NOMO-1 treated with DMSO at 0.1 percent for 48 hours (cell line): ENCODE measurements around the gene KIF17.
"Not testable (repeated sequence)": the region's sequence is repeated elsewhere in the genome, so short reads cannot be mapped to it uniquely, and the experiment has no call there.

ENCODE experiments used
- DNase-seq: peaks from one replicate; lab custom pipeline; 2025; ENCODE audit not compliant: unreplicated experiment; lab: John Stamatoyannopoulos, UW

The KIF17 gene

DNA sequence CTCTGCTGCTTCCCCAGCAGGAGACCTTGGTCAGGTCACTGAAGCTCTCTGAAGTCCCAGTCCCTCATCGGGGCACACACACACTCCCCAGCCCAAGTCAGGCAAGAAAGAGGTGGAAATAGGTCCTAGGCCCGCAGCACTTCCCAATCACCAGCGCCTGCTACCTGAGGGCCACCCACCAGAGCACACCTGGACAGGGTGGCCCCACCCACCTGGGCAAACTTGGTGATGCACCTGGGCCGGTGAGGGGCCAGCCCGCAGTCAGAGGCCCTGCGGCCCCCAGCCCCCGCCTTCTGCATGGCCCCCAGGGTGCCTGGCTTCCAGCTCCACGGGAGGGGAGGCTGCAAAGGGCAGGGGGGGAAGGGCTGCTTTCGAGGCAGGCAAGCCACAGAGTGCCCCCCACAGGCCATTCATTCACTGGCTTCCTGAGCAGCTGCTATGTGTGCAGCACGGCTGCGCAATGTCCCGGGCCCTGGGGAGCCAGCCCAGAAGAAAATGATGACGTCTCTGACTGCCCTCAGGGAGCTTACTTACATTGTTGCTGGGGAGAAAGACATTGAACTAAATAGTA lies 10.0 kb upstream of the KIF17 start:
- DNase-seq, result no peak

DNA sequence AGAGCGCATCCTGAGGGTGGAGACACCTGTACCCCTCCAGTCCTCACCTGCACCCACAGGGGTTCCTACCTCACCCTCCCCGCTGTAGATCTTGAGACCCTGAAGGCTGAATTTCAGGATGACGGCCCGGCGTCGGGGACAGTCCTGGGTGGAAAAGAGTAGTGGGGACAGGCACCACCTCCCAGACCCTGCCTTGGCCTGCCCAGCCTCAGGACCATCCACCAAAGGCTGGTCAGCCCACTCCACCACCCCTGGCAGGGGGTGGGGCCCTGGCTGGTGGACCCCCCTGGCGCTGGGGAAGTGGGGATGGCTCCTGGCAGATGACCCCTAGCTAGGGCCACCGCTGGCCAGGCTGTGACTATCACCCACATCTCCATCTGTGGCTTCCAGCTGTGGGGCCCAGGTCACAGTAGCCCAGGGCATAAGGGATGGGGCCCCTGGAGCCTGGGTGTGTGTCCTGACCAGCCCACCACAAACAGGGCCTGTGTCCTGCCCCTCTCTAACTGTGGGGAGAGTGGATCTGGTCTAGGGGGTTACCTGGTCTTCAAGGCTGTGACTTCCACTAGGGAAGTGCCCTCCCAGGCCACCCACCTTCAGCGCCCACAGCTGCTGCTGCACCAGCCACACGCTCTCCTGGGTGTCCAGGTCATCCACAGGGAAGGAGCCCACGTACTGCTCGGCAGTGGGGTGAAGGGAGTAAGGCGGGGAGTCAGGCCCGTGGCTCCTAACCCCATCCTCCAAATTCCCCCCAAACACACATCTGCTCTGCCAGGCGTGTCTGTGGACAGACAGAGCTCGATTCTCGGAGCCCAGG lies 9.3 kb upstream of the KIF17 start:
- no peak for DNase-seq

DNA sequence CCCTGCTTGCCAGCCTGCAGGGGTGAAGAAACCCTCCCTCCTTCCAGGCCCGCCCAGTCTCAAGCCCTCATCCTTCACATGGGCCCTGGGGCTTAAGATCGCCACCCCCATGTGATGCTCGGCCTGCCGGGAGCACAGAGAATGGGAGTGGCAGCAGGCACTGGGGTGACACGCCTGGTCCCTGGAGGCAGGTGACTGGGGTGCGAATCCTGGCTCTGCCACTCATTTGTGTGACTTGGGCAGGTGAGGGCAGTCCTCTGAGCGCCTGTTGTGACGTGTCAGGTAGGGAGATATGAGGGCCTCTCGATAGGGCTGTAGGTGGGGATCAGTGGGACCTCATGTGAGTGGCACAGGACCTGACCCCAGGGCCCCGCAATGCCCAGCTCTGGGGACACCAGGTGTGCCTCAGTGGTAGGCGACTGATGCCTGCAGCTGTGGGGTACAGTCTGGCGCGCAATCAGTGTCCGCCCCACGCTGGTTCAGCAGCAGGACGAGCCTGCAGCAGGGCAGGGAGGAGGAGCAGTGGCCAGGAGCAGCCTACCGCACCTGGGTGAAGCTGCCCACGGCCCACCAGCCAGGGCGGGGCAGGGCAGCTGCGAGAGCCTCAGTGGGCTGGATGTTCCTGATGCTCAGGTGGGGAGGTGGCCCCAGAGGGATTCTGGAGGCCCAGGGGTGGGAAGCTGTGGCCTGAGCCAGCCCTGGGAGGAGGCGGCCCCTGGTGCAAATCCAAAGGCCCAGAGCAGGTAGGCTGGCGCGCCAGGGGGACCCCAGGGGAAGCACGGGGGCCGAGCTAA lies 8.5 kb upstream of the KIF17 start:
- no peak for DNase-seq

DNA sequence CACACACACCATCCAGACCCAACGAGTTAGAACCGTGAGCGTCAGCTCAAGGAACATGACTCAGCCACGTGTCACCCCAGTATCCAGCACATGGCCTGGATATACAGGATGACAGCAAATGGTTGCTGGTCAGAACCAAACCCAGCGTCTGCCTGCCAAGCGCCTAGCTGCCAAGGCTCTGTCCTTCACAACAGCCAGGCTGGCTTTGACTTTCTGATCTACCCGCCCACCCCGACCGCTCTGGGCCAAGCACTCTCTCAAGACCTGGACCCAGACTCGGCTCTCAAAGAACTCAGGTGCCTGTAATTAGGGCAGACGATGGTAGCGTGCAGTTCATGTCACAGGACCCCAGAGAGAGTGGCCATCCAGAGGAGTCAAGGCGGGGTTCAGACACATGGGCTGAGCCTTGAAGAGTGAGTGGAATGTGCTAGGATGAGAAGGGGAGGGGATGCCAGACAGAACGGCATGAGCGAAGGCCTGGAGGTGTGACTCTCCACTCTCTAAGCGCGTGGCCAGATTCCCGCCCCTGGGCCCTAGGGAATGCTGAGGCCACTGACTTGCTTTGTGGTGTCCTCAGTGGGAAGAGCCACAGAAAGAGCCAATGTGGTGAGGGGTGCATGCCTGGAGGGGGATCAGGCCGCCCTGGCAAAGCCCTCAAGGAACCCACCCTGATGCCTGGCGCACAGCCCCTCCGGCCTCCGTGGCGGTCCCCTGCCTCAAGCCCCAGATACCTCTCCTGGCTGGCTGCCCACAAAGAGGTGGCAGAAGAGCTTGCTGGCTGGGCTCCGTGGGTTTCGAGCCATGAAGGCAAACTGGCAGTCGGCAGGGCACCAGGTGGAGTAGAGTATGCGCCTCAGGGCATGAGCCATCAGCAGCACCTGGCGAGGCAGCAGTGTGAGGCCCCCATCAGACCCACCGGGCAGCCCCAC lies 7.6 kb upstream of the KIF17 start:
- DNase-seq, result no peak

DNA sequence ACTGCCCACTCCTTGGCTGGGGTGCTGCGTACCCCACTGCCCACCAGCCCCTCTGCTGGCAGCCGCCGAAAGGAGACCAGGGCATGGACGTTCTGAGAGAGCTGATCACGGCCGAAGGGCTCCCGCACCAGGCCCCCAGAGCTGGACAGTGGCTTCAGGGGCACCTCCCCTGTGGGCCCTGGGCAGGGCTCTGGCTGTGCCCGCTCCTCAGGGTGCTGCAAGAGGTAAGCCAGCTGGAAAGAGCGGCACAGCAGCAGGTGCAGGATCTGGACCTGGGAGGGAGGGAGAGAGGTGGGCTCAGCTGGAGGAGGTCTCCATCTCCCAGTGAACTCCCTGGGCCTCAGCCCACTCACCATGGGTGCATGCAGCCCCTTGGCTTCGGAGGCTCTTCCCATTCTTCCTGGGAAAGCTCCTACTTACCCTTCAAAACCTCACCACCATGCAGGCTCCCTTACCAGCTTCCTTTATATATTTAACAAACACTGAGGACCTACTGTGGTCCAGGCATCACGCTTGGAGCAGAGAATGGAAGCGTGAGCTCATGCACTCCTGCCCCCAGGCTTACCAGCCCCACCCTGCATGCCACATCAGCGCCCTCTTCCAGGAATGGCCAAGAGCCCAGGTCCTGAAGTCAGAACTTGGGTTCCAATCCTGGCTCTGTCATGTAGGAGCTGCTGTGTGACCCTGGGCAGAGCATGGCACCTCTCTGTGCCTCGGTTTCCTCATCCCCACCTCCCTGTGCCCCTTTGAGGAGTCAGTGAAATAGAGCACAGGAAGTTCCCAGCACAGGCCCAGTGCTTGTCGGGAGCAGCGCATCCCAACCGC lies 6.8 kb upstream of the KIF17 start:
- DNase-seq, result no peak

DNA sequence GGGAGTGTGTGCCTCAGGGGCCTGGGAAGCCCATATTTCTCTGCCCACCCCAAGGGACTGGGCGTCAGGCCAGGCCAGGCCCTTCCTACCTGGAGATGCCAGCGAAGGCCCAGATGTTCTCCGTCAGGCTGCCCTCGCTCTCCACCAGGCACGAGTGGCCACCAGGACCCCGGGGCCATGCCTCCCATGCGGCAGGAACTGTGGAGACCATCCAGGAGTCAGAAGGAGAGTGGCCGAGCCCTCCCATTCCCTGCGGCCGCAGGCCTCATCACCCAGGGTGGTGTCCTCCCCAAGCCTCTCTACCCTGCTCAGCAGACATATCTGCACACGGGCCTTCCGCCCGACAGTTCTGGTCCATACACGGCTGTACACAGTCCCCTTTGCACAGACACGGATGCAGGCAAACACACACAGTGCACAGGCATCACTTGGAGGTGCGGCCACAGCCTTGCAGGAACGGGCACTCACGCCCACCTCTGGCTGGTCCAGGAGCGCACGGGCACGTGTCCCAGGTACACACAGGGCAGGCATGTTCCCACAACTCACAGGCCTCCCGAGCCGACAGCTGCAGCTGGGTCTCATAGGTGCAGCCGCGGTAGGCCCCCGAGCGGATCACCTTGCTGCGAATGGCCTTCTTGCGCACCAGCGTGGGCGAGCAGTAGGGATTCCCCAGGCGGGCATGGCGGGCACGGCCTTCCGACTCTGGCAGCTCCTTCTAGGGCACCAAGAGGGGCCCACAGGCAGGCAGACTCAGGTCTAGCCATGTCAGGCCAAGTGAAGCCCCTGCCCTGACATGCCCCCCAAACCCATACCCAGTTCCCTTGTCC lies 5.9 kb upstream of the KIF17 start:
- DNase-seq, result no peak

DNA sequence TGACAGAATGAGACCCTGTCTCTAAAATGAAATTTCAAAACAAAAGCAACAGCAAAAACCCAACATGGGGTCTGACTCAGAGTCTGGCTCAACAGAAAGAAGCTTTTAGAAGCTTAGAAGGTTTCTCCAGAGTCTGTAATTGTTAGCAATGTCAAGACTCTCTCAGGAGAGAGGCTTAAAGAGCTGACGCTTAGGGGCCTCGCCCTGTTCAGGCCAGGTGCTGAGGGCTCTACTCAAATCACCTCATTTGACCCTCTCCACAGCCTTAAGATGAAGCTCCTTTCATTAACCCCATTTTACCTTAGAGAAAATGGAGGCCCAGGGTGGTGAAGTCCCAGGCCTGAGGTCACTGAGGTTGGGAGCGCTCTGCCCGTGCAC lies 5.3 kb upstream of the KIF17 start:
- DNase-seq, result no peak

DNA sequence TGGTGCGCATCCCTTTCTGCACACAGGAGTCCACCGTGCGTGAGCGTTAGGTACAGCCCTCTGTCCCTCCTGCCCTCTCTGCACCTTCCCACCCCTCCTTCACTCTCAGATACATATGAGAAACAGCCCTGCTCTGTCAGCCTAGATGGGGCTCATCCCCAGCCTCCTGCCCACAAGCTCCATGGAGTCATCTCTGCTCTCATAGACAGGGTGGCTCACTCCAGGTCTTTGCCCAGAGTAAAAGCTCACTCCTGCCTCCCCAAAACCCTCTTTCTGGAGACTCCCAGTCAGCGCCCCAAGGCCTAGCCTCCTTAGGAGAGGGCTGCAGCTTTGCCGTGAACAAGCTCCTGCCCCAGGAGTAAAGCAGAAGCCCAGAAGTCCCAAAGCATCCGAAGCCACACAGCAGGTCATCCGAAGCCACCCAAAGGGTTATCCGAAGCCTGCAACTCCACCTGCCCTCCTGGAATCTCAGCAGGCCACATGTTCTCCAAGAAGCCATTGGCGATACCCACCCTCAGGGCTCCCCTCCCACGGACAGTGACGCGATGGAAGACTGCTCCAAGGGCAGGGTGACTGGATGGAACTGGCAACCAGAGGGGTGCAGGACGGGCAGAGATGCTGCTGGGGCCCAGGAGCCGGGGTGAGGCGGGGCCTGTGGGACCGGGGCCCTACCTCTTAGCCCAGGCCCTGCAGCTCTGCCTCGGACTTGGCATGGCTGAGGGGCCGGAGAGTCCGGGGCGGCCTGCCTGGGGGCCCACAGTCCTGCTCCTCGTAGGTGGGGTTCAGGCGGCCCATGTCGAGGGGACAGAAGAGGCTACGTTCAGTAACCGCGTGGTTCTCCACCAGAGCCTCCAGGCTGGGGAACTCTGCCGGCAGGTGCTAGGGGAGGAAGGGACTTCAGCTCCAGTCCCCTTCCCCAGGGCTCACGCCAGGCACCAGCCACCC lies 3.6 kb upstream of the KIF17 start:
- DNase-seq, result no peak

DNA sequence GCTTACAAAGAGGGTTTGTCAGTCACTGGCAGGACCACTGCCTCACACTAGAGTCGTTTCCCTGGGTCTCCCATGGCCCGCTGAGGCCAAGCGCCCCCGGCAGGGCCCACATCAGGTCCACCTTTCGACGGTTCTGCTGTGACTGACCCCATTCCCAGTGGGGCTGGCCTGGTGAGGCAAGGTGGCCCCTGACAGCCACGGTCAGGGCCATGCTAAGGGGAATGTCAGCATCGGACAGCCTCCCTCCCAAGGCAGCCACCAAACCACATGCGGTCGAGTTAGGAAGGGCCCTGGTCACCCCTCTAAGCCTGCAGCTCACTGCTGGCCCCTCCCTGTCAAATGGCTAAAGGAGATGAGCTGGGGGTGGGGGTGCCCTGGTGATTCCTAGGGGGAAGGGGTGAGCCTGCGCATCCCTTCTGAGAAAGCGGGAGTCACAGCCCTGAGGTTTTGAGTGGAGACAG lies 2.9 kb upstream of the KIF17 start:
- no peak for DNase-seq

DNA sequence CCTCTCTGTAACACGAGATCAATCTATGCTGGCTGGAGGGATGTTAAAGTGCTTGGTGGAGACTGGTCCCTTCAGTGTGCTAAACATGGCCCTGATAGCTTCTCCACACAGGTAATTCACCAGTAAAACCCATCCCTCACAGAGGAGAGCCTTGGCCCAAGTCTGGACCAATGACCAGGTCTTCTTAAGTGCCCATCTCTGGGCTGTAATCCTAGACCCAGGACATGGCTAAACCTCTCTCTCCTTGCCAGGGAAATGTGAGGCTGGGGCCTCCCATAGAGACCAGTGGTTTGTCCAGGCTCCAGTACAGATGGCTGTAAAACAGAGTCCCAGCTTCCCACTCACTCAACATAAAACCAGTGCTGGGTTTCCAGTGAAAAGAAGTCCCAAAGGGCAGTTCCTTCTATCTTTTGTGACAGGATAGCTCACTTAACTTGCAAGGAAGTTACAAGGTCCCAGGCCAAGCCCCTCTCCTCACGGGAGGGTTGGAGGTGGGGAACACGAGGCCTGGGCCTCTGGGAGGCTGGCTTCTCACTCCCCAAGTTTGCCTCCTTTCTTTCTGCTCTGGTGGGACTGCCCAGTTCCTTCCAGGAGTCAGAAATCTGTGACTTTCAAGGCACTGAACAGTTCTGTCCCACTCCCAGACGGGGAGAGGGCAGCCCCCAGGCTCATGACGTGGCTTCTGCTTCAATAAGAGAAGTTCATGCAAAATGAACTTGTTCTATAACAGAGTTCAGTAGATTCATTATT lies 2.2 kb upstream of the KIF17 start:
- no peak for DNase-seq

DNA sequence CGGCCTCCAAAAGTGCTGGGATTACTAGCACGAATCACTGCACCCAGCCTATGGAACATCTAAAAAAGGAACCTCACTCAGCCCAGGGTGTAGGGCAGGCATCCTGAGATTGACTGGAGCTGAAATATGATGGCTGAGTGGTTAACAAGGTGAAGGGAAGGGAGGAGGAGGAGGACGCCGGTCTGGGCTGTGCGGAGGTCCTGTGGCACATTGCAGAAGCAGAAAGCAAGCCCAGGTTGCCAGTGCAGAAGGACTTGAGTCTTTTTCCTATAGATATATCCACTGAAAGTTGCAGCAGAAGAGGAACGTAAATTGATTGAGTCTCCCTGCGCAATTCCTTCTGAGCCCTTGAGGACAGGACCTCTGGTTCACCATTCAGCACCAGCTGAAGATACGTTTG lies 1.5 kb upstream of the KIF17 start:
- DNase-seq, result no peak

DNA sequence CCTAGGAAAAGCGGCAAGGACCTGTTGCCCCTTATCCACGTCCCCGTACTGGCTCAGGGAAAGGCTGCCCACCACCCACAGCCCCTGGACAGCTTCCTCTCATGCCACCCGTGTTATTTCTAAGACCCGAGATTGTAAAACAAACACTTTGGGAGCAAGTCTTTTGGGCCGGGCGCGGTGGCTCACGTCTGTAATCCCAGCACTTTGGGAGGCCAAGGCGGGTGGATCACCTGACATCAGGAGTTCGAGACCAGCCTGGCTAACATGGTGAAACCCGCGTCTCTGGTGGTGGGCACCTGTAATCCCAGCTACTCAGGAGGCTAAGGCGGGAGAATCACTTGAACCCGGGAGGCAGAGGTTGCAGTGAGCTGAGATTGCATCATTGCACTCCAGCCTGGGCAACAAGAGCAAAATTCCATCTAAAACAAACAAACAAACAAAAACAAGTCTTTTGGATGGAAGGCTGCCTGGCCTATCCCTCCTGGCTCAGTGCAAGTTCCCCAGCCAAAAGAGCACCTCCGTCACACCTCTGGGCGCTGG lies 606 bp upstream of the KIF17 start:
- not testable (repeated sequence) for DNase-seq

DNA sequence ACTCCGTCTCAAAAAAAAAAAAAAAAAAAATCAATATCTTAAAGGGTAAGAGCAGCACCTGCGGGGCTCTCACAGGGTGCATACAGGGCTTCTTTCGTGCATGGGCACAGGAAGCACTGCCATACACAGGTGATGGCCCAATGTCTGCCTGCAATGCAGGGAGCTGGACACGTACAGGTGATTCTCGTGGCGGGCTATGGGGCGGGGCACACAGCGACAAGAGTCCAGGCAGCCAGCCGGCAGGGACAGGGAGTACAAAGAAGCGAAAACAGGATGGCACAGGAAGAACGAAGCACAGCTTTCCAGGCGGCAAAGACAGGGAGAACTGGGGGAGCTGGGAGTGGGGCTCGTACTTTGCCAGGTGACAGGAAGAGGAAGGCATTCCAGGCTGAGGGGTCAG lies 1.6 kb downstream of the KIF17 start:
- no peak for DNase-seq

DNA sequence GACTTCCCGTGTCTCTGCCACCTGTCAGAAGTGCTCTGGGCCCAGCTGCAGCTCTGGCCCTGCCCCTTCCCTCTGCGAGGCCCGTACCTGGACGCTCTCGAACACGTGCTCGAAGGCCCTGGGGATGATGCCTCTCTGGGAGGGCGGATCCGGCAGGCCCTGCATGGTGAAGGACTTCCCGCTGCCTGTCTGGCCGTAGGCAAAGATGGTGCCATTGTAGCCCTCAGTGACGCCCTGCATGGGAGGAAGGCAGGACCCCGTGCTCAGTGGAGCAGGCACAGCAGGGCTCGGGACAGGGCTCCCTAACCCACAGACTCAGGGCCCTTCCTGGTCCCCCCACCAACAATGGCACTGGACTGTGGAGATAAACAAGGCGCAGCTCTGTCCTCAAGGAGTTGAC lies 2.4 kb downstream of the KIF17 start:
- DNase-seq, result no peak

DNA sequence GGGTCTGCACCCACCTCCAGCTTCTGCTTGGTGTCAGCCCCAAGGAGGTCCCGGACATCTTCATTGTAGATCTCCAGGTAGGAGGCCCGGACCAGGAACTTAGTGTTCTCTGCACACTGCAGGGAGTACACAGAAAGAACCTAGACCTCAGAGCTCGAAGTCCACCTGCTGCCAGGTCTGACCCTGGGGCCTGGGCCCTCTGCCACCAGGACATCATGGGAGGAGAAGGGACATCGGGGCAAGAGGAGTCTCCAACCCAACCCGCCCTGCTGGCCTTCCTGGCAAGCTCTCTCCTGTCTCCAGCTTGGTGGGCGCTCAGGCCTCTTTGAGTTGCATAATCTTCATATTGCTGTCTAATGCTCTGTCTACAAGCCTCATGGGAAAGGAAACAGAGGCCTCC lies 4.4 kb downstream of the KIF17 start:
- DNase-seq, result no peak

DNA sequence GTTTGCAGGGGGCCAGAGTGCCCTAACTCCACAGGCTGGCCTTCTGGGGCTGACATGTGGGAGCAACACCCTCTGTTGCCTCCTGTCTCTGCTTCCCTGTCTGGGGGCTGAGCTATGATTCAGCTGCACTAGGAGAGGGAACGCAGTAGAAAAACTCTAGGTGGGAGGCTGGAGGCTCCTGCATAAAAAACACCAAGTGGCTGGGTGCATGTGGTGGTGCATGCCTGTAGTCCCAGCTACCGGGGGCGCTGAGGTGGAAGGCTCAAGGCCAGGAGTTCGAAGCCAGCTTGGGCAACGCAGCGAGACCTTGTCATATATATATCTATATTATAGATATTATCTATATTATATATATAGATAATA lies 5.6 kb downstream of the KIF17 start:
- DNase-seq, result no peak
